22Rv1 (cell line): ENCODE data around the gene CDH15.

Experiments used
- CTCF ChIP-seq: fragments of 450-650 bp; IDR thresholded peaks from 2 replicates; pipeline ENCODE4 v1.5.1; 2017; ENCODE audit warnings: mild to moderate bottlenecking
- ZFX ChIP-seq: fragments of 450-650 bp; IDR thresholded peaks from 2 replicates; pipeline ENCODE4 v1.6.1; 2017; ENCODE audit warnings: antibody characterized with exemption, borderline replicate concordance

- TF ChIP-seq CTCF = no peak
- no peak for TF ChIP-seq ZFX
Measured at GRCh38 chr16:89200850-89201411, 29.4 kb downstream of the CDH15 start.
